PC-9 (cell line): ENCODE measurements around the gene KRTAP4-2.

Experiments used
- EZH2 ChIP-seq: fragments of 200-600 bp; sonication (generic); IDR thresholded peaks from 2 replicates; pipeline ENCODE4 v1.8.0; 2017; ENCODE audit warnings: antibody characterized with exemption, low read depth
- TF ChIP-seq, protein P1 (sequence below): fragments of 200-600 bp; sonication (generic); conservative IDR thresholded peaks from 2 replicates; pipeline ENCODE4 v1.6.1; 2017; ENCODE audit warnings: mixed run types, antibody characterized with exemption, mild to moderate bottlenecking, moderate library complexity

DNA sequence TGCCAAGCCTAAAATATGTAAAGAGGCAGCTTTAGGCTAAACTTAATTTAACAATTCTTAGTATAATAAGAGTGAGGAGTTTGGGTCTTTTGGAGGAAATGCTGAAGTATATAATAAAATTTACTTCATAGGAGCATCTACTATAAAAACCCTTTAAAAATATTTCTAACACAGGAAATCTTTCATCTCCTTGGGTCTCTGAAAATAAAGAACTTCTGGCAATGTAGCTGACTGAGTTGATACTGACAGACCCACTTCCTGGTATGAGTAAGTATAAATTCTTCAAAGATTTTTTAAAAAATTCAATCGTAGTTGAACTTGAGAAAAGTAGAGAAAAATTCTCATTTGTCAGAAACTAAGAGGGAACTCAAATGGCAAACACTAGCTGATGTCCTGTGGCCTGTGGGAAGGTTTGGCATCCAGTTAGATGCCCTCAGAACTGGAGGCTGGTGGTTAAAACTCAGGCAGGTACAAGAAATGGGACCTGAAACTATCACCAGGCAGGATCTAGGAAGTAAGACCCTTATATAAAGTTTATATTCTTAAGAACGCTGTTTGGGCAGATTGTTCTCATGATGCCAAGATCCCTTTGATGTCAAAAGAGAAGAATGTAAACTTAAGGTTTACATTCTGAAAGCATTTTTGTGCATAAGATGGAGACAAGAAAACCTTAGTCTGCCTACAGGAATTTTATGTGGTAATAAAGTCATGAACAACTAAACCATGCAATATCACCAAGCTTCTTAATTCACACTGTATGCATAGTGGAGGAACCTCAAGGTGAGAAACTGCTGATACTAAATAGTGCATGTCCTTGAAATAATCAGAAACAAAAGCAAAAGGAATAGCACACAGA lies 43.9 kb downstream of the KRTAP4-2 start:
- TF ChIP-seq, protein P1, sequence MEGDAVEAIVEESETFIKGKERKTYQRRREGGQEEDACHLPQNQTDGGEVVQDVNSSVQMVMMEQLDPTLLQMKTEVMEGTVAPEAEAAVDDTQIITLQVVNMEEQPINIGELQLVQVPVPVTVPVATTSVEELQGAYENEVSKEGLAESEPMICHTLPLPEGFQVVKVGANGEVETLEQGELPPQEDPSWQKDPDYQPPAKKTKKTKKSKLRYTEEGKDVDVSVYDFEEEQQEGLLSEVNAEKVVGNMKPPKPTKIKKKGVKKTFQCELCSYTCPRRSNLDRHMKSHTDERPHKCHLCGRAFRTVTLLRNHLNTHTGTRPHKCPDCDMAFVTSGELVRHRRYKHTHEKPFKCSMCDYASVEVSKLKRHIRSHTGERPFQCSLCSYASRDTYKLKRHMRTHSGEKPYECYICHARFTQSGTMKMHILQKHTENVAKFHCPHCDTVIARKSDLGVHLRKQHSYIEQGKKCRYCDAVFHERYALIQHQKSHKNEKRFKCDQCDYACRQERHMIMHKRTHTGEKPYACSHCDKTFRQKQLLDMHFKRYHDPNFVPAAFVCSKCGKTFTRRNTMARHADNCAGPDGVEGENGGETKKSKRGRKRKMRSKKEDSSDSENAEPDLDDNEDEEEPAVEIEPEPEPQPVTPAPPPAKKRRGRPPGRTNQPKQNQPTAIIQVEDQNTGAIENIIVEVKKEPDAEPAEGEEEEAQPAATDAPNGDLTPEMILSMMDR: no peak
- TF ChIP-seq EZH2: no peak
